ENCODE data around the gene NEDD9.
A peak's percentile ranks its signal among the peaks of the same experiment; 100 is the strongest.

NEDD9 gene

GRCh38 chr6:11218538-11219399 is 13.7 kb downstream of the NEDD9 start:
- H3K4me1 ChIP-seq, result peaks cover 0 to 40% (median 0%) of the 10 kb centered on the region in 10 experiments; a peak in 7 of 20 replicates
- H3K36me3 ChIP-seq, result peaks cover 0 to 72% (median 0%) of the 10 kb centered on the region in 11 experiments; a peak in 6 of 22 replicates
- peak overlapping the region in 3 of 11 experiments; percentile 27 to 44 (median 38); a peak in 6 of 22 replicates for H3K4me2 ChIP-seq
- H4K20me1 ChIP-seq, result peaks cover 0 to 99% (median 0%) of the 10 kb centered on the region in 11 experiments; a peak in 3 of 22 replicates
- H3K27me3 ChIP-seq, result no peaks in the 10 kb centered on the region
- H3K4me3 ChIP-seq, result no peak overlapping the region
- no peak for TF ChIP-seq Cebpa-rat (IDR thresholded peaks at IDR 0.05)
- no peak overlapping the region for H3K9ac ChIP-seq
- peaks cover 0 to 4% (median 0%) of the 10 kb centered on the region in 11 experiments; a peak in 5 of 22 replicates for H3K9me3 ChIP-seq (replicated peaks in 1 of 11)
- peak overlapping the region in 1 of 11 experiments; percentile 1; a peak in 1 of 22 replicates for H3K27ac ChIP-seq

GRCh38 chr6:11218102-11218442 is 14.4 kb downstream of the NEDD9 start:
- Histone ChIP-seq H3K4me3 (no peak overlapping the region), H4K20me1 (peaks cover 0 to 99% (median 0%) of the 10 kb centered on the region in 11 experiments; a peak in 3 of 22 replicates), H3K4me2 (no peak overlapping the region), H3K36me3 (peaks cover 0 to 74% (median 0%) of the 10 kb centered on the region in 11 experiments; a peak in 6 of 22 replicates), H3K9me3 (replicated peaks in 1 of 11) (no peaks in the 10 kb centered on the region), H3K4me1 (peaks cover 0 to 40% (median 0%) of the 10 kb centered on the region in 10 experiments; a peak in 7 of 20 replicates), H3K27me3 (no peaks in the 10 kb centered on the region), H3K9ac (no peak overlapping the region), H3K27ac (no peak overlapping the region)
- TF ChIP-seq Cebpa-rat (IDR thresholded peaks at IDR 0.05), result no peak

GRCh38 chr6:11217360-11218101 is 14.9 kb downstream of the NEDD9 start:
- 0 out of 22 replicates have a peak overlapping the region, but pooled peaks of 1 of the 11 experiments have one; percentile 10 for H3K4me2 ChIP-seq
- no peaks in the 10 kb centered on the region for H3K9me3 ChIP-seq (replicated peaks in 1 of 11)
- H4K20me1 ChIP-seq, result peaks cover 0 to 96% (median 0%) of the 10 kb centered on the region in 11 experiments; a peak in 3 of 22 replicates
- H3K9ac ChIP-seq, result no peak overlapping the region
- TF ChIP-seq Cebpa-rat (IDR thresholded peaks at IDR 0.05), result no peak
- peaks cover 0 to 40% (median 0%) of the 10 kb centered on the region in 10 experiments; a peak in 7 of 20 replicates for H3K4me1 ChIP-seq
- H3K4me3 ChIP-seq, result no peak overlapping the region
- H3K36me3 ChIP-seq, result peaks cover 0 to 76% (median 0%) of the 10 kb centered on the region in 11 experiments; a peak in 6 of 22 replicates
- no peaks in the 10 kb centered on the region for H3K27me3 ChIP-seq
- no peak overlapping the region for H3K27ac ChIP-seq

GRCh38 chr6:11215773-11216172 is 16.7 kb downstream of the NEDD9 start:
- H3K9me3 ChIP-seq (replicated peaks in 1 of 11), result no peaks in the 10 kb centered on the region
- H3K27ac ChIP-seq, result no peak overlapping the region
- no peak for TF ChIP-seq Cebpa-rat (IDR thresholded peaks at IDR 0.05)
- no peaks in the 10 kb centered on the region for H3K27me3 ChIP-seq
- H3K4me2 ChIP-seq, result no peak overlapping the region
- H3K36me3 ChIP-seq, result peaks cover 0 to 92% (median 0%) of the 10 kb centered on the region in 11 experiments; a peak in 6 of 22 replicates
- H3K9ac ChIP-seq, result no peak overlapping the region
- H3K4me1 ChIP-seq, result peaks cover 7 to 54% (median 10%) of the 10 kb centered on the region in 10 experiments
- no peak overlapping the region for H3K4me3 ChIP-seq
- H4K20me1 ChIP-seq, result peaks cover 0 to 94% (median 0%) of the 10 kb centered on the region in 11 experiments; a peak in 3 of 22 replicates

GRCh38 chr6:11214901-11215300 is 17.6 kb downstream of the NEDD9 start:
- H3K36me3 ChIP-seq, result peaks cover 0 to 88% (median 0%) of the 10 kb centered on the region in 11 experiments; a peak in 6 of 22 replicates

GRCh38 chr6:11214084-11214833 is 18.2 kb downstream of the NEDD9 start:
- peaks cover 0 to 83% (median 0%) of the 10 kb centered on the region in 11 experiments; a peak in 3 of 22 replicates for H4K20me1 ChIP-seq
- H3K9me3 ChIP-seq (replicated peaks in 1 of 11), result no peaks in the 10 kb centered on the region
- H3K36me3 ChIP-seq, result peaks cover 0 to 89% (median 0%) of the 10 kb centered on the region in 11 experiments; a peak in 7 of 22 replicates
- H3K9ac ChIP-seq, result no peak overlapping the region
- TF ChIP-seq Cebpa-rat (IDR thresholded peaks at IDR 0.05), result no peak
- H3K4me2 ChIP-seq, result no peak overlapping the region
- no peak overlapping the region for H3K27ac ChIP-seq
- no peaks in the 10 kb centered on the region for H3K27me3 ChIP-seq
- H3K4me1 ChIP-seq, result peaks cover 9 to 61% (median 14%) of the 10 kb centered on the region in 10 experiments
- no peak overlapping the region for H3K4me3 ChIP-seq

More at GRCh38 chr6:11214901-11215300, 17.6 kb downstream of the NEDD9 start:
- H3K4me2 ChIP-seq, result no peak overlapping the region
- no peaks in the 10 kb centered on the region for H3K27me3 ChIP-seq
- no peak overlapping the region for H3K4me3 ChIP-seq
- H3K4me1 ChIP-seq, result peaks cover 9 to 61% (median 14%) of the 10 kb centered on the region in 10 experiments
- peaks cover 0 to 86% (median 0%) of the 10 kb centered on the region in 11 experiments; a peak in 3 of 22 replicates for H4K20me1 ChIP-seq
- no peaks in the 10 kb centered on the region for H3K9me3 ChIP-seq (replicated peaks in 1 of 11)
- H3K27ac ChIP-seq, result no peak overlapping the region
- no peak for TF ChIP-seq Cebpa-rat (IDR thresholded peaks at IDR 0.05)
- H3K9ac ChIP-seq, result no peak overlapping the region

GRCh38 chr6:11213422-11214021 is 18.9 kb downstream of the NEDD9 start:
- Histone ChIP-seq H4K20me1 (peaks cover 0 to 79% (median 0%) of the 10 kb centered on the region in 11 experiments; a peak in 3 of 22 replicates), H3K36me3 (peaks cover 0 to 95% (median 0%) of the 10 kb centered on the region in 11 experiments; a peak in 7 of 22 replicates), H3K9me3 (replicated peaks in 1 of 11) (no peaks in the 10 kb centered on the region), H3K4me2 (peak overlapping the region in 3 of 11 experiments; percentile 46 to 55 (median 51); a peak in 6 of 22 replicates), H3K27me3 (no peaks in the 10 kb centered on the region), H3K4me3 (no peak overlapping the region), H3K27ac (peak overlapping the region in 2 of 11 experiments; percentile 16 to 35; a peak in 1 of 22 replicates), H3K9ac (no peak overlapping the region), H3K4me1 (peaks cover 9 to 61% (median 14%) of the 10 kb centered on the region in 10 experiments)
- TF ChIP-seq Cebpa-rat (IDR thresholded peaks at IDR 0.05), result no peak
